ENCODE data around the gene CASTOR1. TPM values are rescaled to one million over a fixed set of nuclear protein-coding genes. Genes with fewer than 3 reads are reported as not detected.
"Not testable (repeated sequence)": the region's sequence is repeated elsewhere in the genome, so short reads cannot be mapped to it uniquely, and the experiment has no call there.

The CASTOR1 gene
- total RNA-seq: 10 to 100 TPM; 24.2 to 27.5 TPM

GRCh38 chr22:30289141-30289979 is at the start of gene CASTOR1:
CASTOR1 (minus strand) TSS chr22:30289505; CDS start chr22:30289497, 8 bp downstream.
- ATAC-seq (ENCODE audit: low read depth): peak; percentile 78
- peak; percentile 95 for DNase-seq

DNA sequence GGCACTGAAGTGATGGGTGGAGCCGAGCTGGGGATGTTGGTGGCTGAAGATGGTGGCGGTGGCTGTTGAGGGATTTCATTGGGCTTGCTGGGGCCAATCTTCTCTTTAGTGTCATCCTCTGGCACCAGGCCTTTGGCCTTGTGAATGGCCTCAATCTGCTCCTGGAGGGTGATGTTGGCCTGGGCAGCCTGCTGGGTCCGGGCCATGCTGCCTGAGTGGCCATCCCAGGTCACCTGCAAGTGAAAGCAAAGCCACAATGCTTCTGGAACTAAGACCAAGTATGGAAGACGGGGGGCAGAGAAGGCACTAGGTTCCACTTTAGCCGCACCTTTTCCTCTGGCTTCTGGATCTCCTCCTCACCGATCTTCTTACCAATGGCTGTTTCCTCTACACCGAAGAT is 49.5 kb upstream of the CASTOR1 start:
- DNase-seq: no peak
- Mint-ChIP-seq H3K27me3 (no peaks in the 10 kb centered on the region), H3K9me3 (no peaks in the 10 kb centered on the region), H3K4me1 (peaks cover 7% of the 10 kb centered on the region), H3K4me3 (no peak overlapping the region), H3K27ac (no peak overlapping the region), H3K36me3 (peaks cover 60% of the 10 kb centered on the region)
- no peak for ATAC-seq (ENCODE audit: low read depth)
- POLR2A ChIA-PET: no interaction called here

More at GRCh38 chr22:30289141-30289979, at the start of gene CASTOR1:
- H3K36me3 Mint-ChIP-seq: peaks cover 20% of the 10 kb centered on the region
- POLR2A ChIA-PET: interaction anchor here (0.5 to 7.7 kb wide), 16 partner anchors 9 to 513 kb away, joined by 3 to 110 read pairs (median 10); partner anchors contain the start of genes CCDC157, RNF215, SF3A1 and TBC1D10A
- H3K27ac Mint-ChIP-seq: peak within 1 kb of the TSS; percentile 90
- no peaks in the 10 kb centered on the region for H3K27me3 Mint-ChIP-seq
- H3K4me3 Mint-ChIP-seq: peak within 1 kb of the TSS; percentile 84
- peaks cover 32% of the 10 kb centered on the region for H3K4me1 Mint-ChIP-seq
- H3K9me3 Mint-ChIP-seq: no peaks in the 10 kb centered on the region

DNA sequence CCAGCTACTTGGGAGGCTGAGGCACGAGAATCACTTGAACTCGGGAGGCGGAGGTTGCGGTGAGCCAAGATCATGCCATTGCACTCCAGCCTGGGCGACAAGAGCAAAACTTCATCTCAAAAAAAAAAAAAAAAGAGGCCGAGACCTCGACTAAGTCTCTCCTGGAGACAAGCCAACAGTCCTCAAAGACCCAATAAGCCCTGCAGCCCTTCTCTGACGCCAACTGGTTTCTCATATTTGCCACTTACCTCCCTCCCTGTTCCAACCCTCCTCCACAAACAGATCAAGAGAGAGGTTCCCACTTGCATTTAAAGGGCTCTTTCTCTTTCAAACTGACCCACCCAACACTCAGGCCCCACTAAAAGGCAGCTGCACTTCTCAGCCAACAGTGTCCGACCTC is 49.0 kb upstream of the CASTOR1 start:
- H3K27me3 Mint-ChIP-seq; H3K9me3 Mint-ChIP-seq; H3K4me3 Mint-ChIP-seq; POLR2A ChIA-PET; H3K4me1 Mint-ChIP-seq; ATAC-seq (ENCODE audit: low read depth); H3K27ac Mint-ChIP-seq; DNase-seq: not testable (repeated sequence)
- H3K36me3 Mint-ChIP-seq: peaks cover 59% of the 10 kb centered on the region

DNA sequence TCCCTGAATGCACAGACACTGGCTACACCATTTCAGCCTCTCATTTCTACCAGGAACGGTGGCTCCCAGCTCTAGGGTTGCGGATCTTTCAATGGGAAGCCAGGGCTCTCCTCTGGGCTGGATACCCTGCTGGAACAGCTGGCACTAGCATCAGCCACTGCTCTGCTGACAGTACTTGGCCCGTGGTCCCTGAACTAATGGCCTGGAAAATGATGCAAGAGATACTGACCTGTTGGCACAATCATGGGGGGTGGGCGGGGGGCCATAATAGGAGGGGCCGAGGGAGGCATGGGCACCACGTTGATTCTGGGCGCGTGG is 48.1 kb upstream of the CASTOR1 start:
- H3K9me3 Mint-ChIP-seq: no peaks in the 10 kb centered on the region
- ATAC-seq (ENCODE audit: low read depth) (no peak), DNase-seq (no peak)
- H3K27me3 Mint-ChIP-seq: no peaks in the 10 kb centered on the region
- H3K4me3 Mint-ChIP-seq: no peak overlapping the region
- no peak overlapping the region for H3K27ac Mint-ChIP-seq
- H3K4me1 Mint-ChIP-seq: peaks cover 7% of the 10 kb centered on the region
- POLR2A ChIA-PET: no interaction called here
- H3K36me3 Mint-ChIP-seq: peaks cover 56% of the 10 kb centered on the region

GRCh38 chr22:30336752-30337460 is 47.6 kb upstream of the CASTOR1 start:
- DNase-seq: no peak
- no peak overlapping the region for H3K27ac Mint-ChIP-seq
- POLR2A ChIA-PET: no interaction called here
- peaks cover 52% of the 10 kb centered on the region for H3K36me3 Mint-ChIP-seq
- no peaks in the 10 kb centered on the region for H3K9me3 Mint-ChIP-seq
- H3K27me3 Mint-ChIP-seq: no peaks in the 10 kb centered on the region
- no peak for ATAC-seq (ENCODE audit: low read depth)
- no peak overlapping the region for H3K4me3 Mint-ChIP-seq
- H3K4me1 Mint-ChIP-seq: peaks cover 7% of the 10 kb centered on the region

DNA sequence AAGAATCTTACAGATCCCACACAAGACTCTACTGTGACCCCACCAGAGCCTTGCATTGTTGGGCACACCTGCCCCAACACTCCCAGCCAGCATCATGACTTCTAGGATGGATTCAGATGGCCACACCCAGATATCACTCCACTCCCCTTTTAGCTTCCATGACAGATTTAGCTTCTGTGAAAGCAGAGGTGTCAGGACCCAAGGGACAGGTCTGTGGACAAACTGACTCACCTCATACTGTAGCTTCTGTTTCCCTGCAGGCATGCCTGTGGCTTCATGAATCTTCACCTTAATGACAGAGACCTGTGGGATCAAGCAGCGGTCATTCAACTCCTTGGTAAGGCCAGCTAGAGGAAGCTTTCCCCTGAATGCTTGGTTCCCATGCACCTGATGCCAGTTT is 45.9 kb upstream of the CASTOR1 start:
- no peak overlapping the region for H3K27ac Mint-ChIP-seq
- H3K4me1 Mint-ChIP-seq: peaks cover 7% of the 10 kb centered on the region
- POLR2A ChIA-PET: interaction anchor here (1.3 kb wide), 1 partner anchor 8 kb away, joined by 3 read pairs; no protein-coding TSS in a partner anchor
- H3K27me3 Mint-ChIP-seq: no peaks in the 10 kb centered on the region
- DNase-seq (no peak), ATAC-seq (ENCODE audit: low read depth) (no peak)
- H3K9me3 Mint-ChIP-seq: no peaks in the 10 kb centered on the region
- H3K36me3 Mint-ChIP-seq: peaks cover 50% of the 10 kb centered on the region
- no peak overlapping the region for H3K4me3 Mint-ChIP-seq

DNA sequence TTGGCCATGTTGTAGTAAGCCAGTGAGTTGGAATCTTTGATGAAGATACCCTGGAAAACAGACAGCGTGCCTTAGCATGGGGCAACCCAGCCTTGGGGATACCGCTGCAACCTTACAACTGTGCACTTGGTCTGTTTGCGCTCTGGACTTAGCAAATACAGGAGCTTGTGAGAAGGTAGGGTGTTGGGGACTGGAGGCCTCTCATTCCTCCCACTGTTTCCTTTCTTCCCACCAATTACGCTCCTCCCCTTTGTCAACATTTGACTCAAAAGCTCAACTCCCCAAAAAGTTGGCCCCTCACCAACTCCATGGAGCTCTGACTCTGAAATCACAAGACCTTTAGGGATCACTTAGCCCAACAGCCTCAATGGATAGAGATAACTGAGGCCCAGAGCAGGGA is 45.3 kb upstream of the CASTOR1 start:
- DNase-seq: no peak
- H3K36me3 Mint-ChIP-seq: peaks cover 50% of the 10 kb centered on the region
- H3K4me1 Mint-ChIP-seq: peaks cover 7% of the 10 kb centered on the region
- H3K27ac Mint-ChIP-seq: no peak overlapping the region
- no peak overlapping the region for H3K4me3 Mint-ChIP-seq
- ATAC-seq (ENCODE audit: low read depth): no peak
- H3K9me3 Mint-ChIP-seq: no peaks in the 10 kb centered on the region
- no peaks in the 10 kb centered on the region for H3K27me3 Mint-ChIP-seq
- POLR2A ChIA-PET: interaction anchor here (1.3 kb wide), 1 partner anchor 7 kb away, joined by 3 read pairs; no protein-coding TSS in a partner anchor

DNA sequence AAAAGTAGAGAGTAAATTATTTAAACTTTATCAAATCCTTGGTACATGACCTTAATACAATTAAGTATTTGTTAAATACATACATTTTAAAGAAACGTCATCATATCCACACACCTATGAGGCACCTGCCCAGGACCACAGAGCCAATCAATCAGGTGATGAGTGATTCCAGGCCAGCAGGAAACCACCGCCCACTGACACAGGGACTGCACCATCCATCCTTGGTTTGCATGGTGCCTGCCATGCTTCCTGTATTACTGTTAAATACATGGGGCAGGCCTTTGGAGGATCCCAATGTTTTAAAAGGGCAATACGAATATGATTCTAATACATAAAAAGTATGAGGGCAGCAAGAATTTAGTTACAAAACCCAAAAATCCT is 44.4 kb upstream of the CASTOR1 start:
- no peak for ATAC-seq (ENCODE audit: low read depth)
- no peaks in the 10 kb centered on the region for H3K27me3 Mint-ChIP-seq
- POLR2A ChIA-PET: no interaction called here
- peaks cover 46% of the 10 kb centered on the region for H3K36me3 Mint-ChIP-seq
- H3K9me3 Mint-ChIP-seq: no peaks in the 10 kb centered on the region
- H3K4me3 Mint-ChIP-seq: no peak overlapping the region
- peaks cover 7% of the 10 kb centered on the region for H3K4me1 Mint-ChIP-seq
- no peak overlapping the region for H3K27ac Mint-ChIP-seq
- no peak for DNase-seq

GRCh38 chr22:30332994-30333706 is 43.8 kb upstream of the CASTOR1 start:
- H3K4me3 Mint-ChIP-seq: no peak overlapping the region
- peaks cover 43% of the 10 kb centered on the region for H3K36me3 Mint-ChIP-seq
- H3K27ac Mint-ChIP-seq: no peak overlapping the region
- no peaks in the 10 kb centered on the region for H3K9me3 Mint-ChIP-seq
- no peaks in the 10 kb centered on the region for H3K27me3 Mint-ChIP-seq
- POLR2A ChIA-PET: interaction anchor here (0.9 kb wide), 1 partner anchor 23 kb away, joined by 3 read pairs; no protein-coding TSS in a partner anchor
- no peak for ATAC-seq (ENCODE audit: low read depth)
- DNase-seq: no peak
- H3K4me1 Mint-ChIP-seq: peaks cover 7% of the 10 kb centered on the region

DNA sequence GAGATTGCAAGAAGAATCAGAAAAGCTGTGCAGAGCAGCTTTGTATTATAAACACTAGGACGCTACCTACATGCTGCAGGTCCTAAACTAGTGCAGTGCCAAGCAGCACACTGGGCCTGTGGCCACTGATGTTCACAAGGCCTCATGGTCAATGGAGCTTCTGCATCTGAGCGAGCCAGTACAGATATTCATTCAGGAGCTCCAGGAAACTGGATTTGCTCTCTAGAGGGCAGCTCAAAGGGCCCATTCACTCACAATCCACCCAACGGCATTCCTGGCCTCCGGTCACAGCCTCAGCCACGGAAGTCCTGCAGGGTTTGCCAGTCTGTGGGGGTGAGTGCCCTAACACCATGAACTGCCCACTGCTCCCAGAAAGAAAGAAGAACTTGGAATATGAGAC is 43.2 kb upstream of the CASTOR1 start:
- no peaks in the 10 kb centered on the region for H3K9me3 Mint-ChIP-seq
- no peaks in the 10 kb centered on the region for H3K27me3 Mint-ChIP-seq
- DNase-seq: no peak
- peaks cover 39% of the 10 kb centered on the region for H3K36me3 Mint-ChIP-seq
- H3K4me1 Mint-ChIP-seq: peaks cover 10% of the 10 kb centered on the region
- no peak for ATAC-seq (ENCODE audit: low read depth)
- H3K4me3 Mint-ChIP-seq: no peak overlapping the region
- no peak overlapping the region for H3K27ac Mint-ChIP-seq
- POLR2A ChIA-PET: interaction anchor here (0.5 to 1.1 kb wide), 3 partner anchors 23 to 43 kb away, joined by 3 to 4 read pairs (median 4); partner anchors contain the start of gene CASTOR1

DNA sequence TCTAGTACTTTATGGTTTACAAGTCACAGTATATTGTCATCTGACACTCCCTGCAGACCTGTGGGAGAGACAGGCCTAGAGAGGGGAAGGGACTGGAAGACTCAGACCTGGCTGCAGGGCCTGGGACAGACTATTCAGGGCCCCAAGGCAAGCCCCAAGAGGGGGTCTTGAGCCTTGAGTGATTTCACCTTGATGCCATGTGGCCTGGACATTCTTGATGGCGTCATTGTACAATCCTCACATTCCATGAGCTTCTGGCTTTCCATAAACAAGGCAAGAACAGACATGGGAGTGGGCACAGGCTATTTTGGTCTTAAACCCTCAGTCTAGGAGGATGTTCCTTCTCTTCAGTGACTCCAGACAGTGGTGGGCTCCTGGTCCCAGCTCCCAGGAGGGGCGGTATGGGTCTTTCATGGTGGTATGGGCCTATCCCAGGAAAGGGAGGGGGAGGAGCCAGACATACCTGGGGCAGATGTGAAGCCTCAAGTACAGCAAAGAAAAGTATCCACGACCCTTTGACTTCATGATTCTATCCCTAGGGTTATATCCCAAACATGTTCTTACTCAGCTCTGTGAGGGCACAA is 39.3 kb upstream of the CASTOR1 start:
- Mint-ChIP-seq H3K4me1 (peaks cover 29% of the 10 kb centered on the region), H3K4me3 (no peak overlapping the region), H3K9me3 (no peaks in the 10 kb centered on the region), H3K27me3 (no peaks in the 10 kb centered on the region), H3K27ac (peak overlapping the region; percentile 62), H3K36me3 (peaks cover 25% of the 10 kb centered on the region)
- POLR2A ChIA-PET: interaction anchor here (0.5 to 5.9 kb wide), 4 partner anchors 24 to 594 kb away, joined by 3 to 80 read pairs (median 24); partner anchors contain the start of genes CASTOR1, CCDC157 and SF3A1
- ATAC-seq (ENCODE audit: low read depth) (no peak), DNase-seq (no peak)

DNA sequence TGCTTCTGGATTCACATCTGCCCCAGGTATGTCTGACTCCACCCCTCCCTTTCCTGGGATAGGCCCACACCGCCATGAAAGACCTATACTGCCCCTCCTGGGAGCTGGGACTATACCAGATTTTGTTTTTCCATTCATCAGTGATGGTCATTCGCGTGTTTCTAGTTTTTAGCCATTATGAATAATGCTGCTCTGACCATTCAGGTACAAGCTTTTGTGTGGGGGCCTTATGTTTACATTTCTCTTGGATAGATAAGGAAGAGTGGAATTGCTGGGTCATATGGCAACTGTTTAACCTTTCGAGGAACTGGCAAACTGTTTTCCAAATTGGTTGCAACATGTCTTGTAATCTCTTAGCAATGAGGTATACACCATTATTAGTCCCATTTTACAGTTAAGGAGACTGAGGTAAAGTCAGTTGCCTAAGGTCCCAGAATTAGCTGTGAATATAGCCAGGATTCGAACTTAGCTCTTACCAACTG is 38.6 kb upstream of the CASTOR1 start:
- no peaks in the 10 kb centered on the region for H3K27me3 Mint-ChIP-seq
- ATAC-seq (ENCODE audit: low read depth) (no peak), DNase-seq (no peak)
- peaks cover 35% of the 10 kb centered on the region for H3K4me1 Mint-ChIP-seq
- peak overlapping the region; percentile 80 for H3K4me3 Mint-ChIP-seq
- POLR2A ChIA-PET: interaction anchor here (0.5 to 9.8 kb wide), 7 partner anchors 8 to 594 kb away, joined by 3 to 160 read pairs (median 19); partner anchors contain the start of genes CASTOR1, CCDC157 and SF3A1
- peaks cover 32% of the 10 kb centered on the region for H3K36me3 Mint-ChIP-seq
- H3K27ac Mint-ChIP-seq: peak overlapping the region; percentile 82
- no peaks in the 10 kb centered on the region for H3K9me3 Mint-ChIP-seq

All from activated naive CD8-positive, alpha-beta T cell treated with anti-CD3 and anti-CD28 coated beads, Interleukin-2, amount 10 ng/mL, durations not matched to agents 7 days and 5 days (primary cell).